Chondrocyte (in vitro differentiated cells): ENCODE measurements around the gene IL17RE. TPM values are rescaled to one million over a fixed set of nuclear protein-coding genes. Genes with fewer than 3 reads are reported as not detected.

ENCODE experiments used
- DNase-seq: peaks from one replicate; pipeline ENCODE4 v3.0.0; 2021; ENCODE audit warnings: mixed read lengths, low spot score
- H3K27ac Mint-ChIP-seq: one replicate; pipeline ENCODE4 v1.8.0; 2021; ENCODE audit warnings: mild to moderate bottlenecking, moderate library complexity, mixed read lengths; ENCODE audit not compliant: unreplicated experiment
- H3K27me3 Mint-ChIP-seq: 2 replicates; pipeline ENCODE4 v1.8.0; 2021; ENCODE audit warnings: low read depth, mixed read lengths
- H3K36me3 Mint-ChIP-seq: 2 replicates; pipeline ENCODE4 v1.8.0; 2021; ENCODE audit warnings: low read depth, mixed read lengths
- H3K4me1 Mint-ChIP-seq: 2 replicates; pipeline ENCODE4 v1.8.0; 2021; ENCODE audit warnings: low read depth, mild to moderate bottlenecking, mixed read lengths
- H3K4me3 Mint-ChIP-seq: one replicate; pipeline ENCODE4 v1.8.0; 2021; ENCODE audit warnings: mild to moderate bottlenecking, moderate library complexity, mixed read lengths; ENCODE audit not compliant: unreplicated experiment
- H3K9me3 Mint-ChIP-seq: 2 replicates; pipeline ENCODE4 v1.8.0; 2021; ENCODE audit warnings: low read depth, mixed read lengths
- total RNA-seq: library from RNA; stranded (reverse); gene quantifications from 3 replicates; pipeline ENCODE4 v1.2.1, GENCODE V29; 2021
- TF ChIP-seq, protein P1 (sequence below): fragments of 200-600 bp; sonication (generic); IDR thresholded peaks from 2 replicates; pipeline ENCODE4 v1.5.0; 2021; ENCODE audit warnings: antibody characterized with exemption, mild to moderate bottlenecking, moderate library complexity

The IL17RE gene
- total RNA-seq, 1 donor from 2014 or later, result 0.42 TPM

DNA sequence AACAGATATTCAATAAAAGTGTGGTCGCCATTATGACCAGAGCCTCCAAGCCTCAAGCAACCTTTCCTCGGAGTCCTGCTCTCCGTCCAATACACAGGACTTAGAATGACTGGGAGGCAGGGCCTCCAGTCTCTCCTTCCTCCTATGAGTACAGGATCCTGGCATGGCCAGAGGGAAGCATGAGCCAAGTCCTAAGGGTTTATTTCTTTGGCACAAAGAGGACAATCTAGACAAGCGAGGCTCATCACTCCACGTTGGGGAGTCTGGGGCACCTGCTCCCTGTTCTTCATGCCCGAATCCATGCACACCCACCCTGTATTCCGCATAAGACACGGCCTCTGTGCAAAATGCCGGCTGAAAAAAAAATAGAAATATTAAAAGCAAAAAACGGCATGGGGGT lies 42.7 kb downstream of the IL17RE start:
- DNase-seq, result peak; percentile 26
- TF ChIP-seq, protein P1, sequence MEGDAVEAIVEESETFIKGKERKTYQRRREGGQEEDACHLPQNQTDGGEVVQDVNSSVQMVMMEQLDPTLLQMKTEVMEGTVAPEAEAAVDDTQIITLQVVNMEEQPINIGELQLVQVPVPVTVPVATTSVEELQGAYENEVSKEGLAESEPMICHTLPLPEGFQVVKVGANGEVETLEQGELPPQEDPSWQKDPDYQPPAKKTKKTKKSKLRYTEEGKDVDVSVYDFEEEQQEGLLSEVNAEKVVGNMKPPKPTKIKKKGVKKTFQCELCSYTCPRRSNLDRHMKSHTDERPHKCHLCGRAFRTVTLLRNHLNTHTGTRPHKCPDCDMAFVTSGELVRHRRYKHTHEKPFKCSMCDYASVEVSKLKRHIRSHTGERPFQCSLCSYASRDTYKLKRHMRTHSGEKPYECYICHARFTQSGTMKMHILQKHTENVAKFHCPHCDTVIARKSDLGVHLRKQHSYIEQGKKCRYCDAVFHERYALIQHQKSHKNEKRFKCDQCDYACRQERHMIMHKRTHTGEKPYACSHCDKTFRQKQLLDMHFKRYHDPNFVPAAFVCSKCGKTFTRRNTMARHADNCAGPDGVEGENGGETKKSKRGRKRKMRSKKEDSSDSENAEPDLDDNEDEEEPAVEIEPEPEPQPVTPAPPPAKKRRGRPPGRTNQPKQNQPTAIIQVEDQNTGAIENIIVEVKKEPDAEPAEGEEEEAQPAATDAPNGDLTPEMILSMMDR, result no peak
- peaks cover 2% of the 10 kb centered on the region for H3K36me3 Mint-ChIP-seq
- peak overlapping the region; percentile 53 for H3K4me3 Mint-ChIP-seq
- no peaks in the 10 kb centered on the region for H3K9me3 Mint-ChIP-seq
- peak overlapping the region; percentile 4 for H3K27ac Mint-ChIP-seq
- H3K4me1 Mint-ChIP-seq, result peaks cover 17% of the 10 kb centered on the region
- no peaks in the 10 kb centered on the region for H3K27me3 Mint-ChIP-seq

DNA sequence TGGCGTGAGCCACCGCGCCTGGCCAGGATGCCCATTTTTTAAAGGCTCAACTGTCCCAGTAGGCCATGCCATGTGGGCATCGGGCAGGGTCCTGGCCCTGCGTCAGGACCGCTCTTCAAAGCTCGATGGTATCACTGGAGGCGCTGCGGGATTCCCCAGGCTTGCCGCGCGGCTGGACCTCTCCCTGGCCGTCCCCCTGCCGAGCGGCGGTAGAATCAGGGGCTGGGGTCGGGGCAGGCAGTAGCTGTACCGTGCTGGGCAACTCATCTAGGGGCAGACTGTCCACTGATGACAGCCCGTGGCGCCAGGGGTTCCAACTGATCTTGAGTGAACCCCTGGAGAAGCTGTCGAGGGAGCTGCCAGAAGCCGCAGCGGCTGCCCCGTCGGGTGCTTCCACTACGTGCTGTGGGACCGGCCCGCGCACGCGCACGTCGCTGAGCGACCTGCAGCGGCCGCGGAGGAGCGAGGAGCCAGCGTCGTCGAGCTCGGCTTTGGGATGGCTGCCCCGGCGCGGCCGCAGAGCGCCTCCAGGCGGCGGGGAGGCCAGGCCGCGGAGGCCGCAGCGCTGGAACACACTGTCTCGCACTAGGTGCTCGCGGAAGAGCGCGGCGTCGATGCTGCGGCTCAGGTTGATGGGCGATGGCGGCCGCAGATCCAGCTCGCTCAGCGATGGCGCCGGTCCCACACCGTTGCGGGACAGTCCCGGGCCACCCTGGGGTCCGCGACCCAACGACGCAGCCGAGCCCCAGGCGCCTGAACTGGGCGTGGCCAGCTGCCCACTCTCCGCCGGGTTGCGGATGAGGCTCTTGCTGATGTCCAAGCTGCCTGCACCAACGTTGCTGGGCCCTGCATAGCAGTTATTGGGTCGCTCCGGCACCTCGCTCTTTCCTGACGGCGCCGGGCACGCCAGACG lies 43.7 kb downstream of the IL17RE start:
- Mint-ChIP-seq H3K4me1 (peaks cover 17% of the 10 kb centered on the region), H3K27ac (peak overlapping the region; percentile 89), H3K9me3 (no peaks in the 10 kb centered on the region), H3K4me3 (peak overlapping the region; percentile 85), H3K36me3 (no peaks in the 10 kb centered on the region), H3K27me3 (no peaks in the 10 kb centered on the region)
- TF ChIP-seq, protein P1, result peak; percentile 81
- DNase-seq, result peak; percentile 95

DNA sequence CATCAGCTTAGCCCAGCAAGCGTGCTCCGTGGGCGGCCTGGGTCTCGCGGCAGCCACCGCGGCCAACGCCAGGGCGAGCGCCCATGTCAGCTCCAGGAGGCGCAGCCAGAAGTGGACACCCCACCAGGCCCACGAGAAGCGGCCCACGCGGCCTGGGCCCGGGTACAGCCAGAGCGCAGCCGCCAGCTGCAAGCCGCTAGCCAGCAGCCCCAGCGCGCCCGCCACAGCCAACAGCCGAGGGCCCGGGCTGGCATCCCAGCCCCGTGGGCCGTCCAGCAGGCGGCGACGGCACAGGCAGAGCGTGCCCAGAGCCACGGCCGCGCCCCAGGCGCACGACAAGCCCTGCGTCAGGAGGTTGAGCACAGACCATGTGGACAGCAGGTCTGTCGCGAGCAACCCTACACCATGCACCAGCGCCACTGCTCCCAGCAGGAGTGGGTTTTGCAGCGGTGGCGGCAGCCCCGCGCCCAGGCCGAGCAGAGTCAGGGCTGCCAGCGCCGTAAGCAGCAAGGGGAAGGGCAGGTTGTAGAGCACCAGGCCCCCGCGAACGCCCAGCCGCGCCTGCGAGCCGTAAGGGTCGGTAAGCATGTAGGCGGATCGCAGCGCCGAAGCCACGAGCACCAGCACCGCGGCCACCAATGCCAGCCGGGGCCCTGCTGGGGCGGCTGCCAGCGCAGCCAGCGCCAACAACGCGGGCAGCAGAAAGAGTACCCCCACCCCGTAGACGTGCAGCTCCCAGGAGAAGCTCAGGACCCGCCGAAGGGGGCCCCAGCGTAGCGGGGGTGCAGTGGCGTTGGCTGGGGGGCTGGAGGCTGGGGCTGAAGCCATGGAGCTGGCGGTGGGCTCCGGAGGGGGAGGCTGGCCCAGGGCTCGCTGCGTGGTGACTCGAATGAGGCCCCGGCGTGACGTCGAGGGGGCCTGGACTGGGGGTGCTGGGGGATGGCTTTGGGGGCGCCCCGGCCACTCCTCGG lies 44.7 kb downstream of the IL17RE start:
- Mint-ChIP-seq H3K4me3 (peak overlapping the region; percentile 85), H3K27me3 (no peaks in the 10 kb centered on the region), H3K9me3 (no peaks in the 10 kb centered on the region), H3K36me3 (no peaks in the 10 kb centered on the region), H3K4me1 (peaks cover 22% of the 10 kb centered on the region), H3K27ac (peak overlapping the region; percentile 85)
- TF ChIP-seq, protein P1, result peak; percentile 72
- DNase-seq, result peak; percentile 90

DNA sequence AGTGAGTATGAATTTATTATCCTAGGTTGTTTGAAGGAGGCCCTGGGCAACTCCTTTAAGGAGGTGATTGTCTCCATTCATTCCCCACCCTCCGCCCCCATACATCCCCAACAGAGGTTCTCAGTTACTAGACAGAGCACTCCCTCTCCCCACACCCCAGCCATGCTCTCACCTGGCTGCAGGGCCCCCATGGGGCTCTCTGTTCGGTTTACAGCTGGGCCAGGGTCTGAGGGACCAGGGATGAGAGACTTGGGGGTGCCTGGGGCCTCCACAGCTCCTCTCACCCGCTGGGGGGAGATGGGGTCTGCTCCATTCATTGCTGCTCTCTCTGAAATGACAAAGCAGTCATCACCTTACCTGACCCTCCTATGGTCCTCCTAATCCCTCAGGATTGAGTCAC lies 45.9 kb downstream of the IL17RE start:
- TF ChIP-seq, protein P1, result no peak
- no peaks in the 10 kb centered on the region for H3K36me3 Mint-ChIP-seq
- no peak overlapping the region for H3K27ac Mint-ChIP-seq
- H3K4me3 Mint-ChIP-seq, result no peak overlapping the region
- DNase-seq, result peak; percentile 44
- H3K4me1 Mint-ChIP-seq, result peaks cover 24% of the 10 kb centered on the region
- no peaks in the 10 kb centered on the region for H3K9me3 Mint-ChIP-seq
- no peaks in the 10 kb centered on the region for H3K27me3 Mint-ChIP-seq

- Mint-ChIP-seq H3K9me3 (no peaks in the 10 kb centered on the region), H3K27me3 (no peaks in the 10 kb centered on the region), H3K27ac (no peak overlapping the region), H3K36me3 (no peaks in the 10 kb centered on the region), H3K4me1 (peaks cover 24% of the 10 kb centered on the region), H3K4me3 (no peak overlapping the region)
- DNase-seq, result peak; percentile 87
- TF ChIP-seq, protein P1, result no peak
Observed at GRCh38 chr3:9949115-9949514, 46.5 kb downstream of the IL17RE start.
